HG03558 (cell line): Measurements from ENCODE around the gene KIAA1671.

ENCODE experiments used
- ATAC-seq: cut with Tn5 transposase; IDR thresholded peaks from one replicate; pipeline ENCODE4 v1.9.1; 2021; ENCODE audit warnings: moderate number of reproducible peaks; ENCODE audit not compliant: unreplicated experiment; ENCODE audit errors: extremely low read depth

Gene KIAA1671

GRCh38 chr22:24950272-24950902, 2.1 kb upstream of the KIAA1671 start:
- no peak for ATAC-seq

GRCh38 chr22:24952837-24953383, 394 bp downstream of the KIAA1671 start:
- ATAC-seq = no peak

- ATAC-seq = no peak
These were observed 1.0 kb downstream of the KIAA1671 start for GRCh38 chr22:24953384-24954113.

GRCh38 chr22:24954114-24954463, 1.6 kb downstream of the KIAA1671 start:
- no peak for ATAC-seq

GRCh38 chr22:24954856-24955255, 2.3 kb downstream of the KIAA1671 start:
- no peak for ATAC-seq

- no peak for ATAC-seq
These were observed 4.5 kb downstream of the KIAA1671 start for GRCh38 chr22:24957043-24957442.

- ATAC-seq = no peak
These were observed 8.8 kb downstream of the KIAA1671 start for GRCh38 chr22:24961217-24961844.

- ATAC-seq = no peak
These were observed 9.6 kb downstream of the KIAA1671 start for GRCh38 chr22:24962094-24962493.

- ATAC-seq = no peak
These were observed 10.3 kb downstream of the KIAA1671 start for GRCh38 chr22:24962835-24963234.

GRCh38 chr22:24964441-24964840, 11.9 kb downstream of the KIAA1671 start:
- ATAC-seq = no peak

- no peak for ATAC-seq
These were observed 13.5 kb downstream of the KIAA1671 start for GRCh38 chr22:24965822-24966626.

GRCh38 chr22:24968066-24968561, 15.6 kb downstream of the KIAA1671 start:
- ATAC-seq = no peak

- no peak for ATAC-seq
These were observed 17.2 kb downstream of the KIAA1671 start for GRCh38 chr22:24969560-24970301.

- ATAC-seq = no peak
These were observed 19.9 kb downstream of the KIAA1671 start for GRCh38 chr22:24972369-24972768.

- ATAC-seq = no peak
These were observed 21.4 kb downstream of the KIAA1671 start for GRCh38 chr22:24973872-24974271.

- ATAC-seq = no peak
These were observed 22.7 kb downstream of the KIAA1671 start for GRCh38 chr22:24975125-24975640.

- no peak for ATAC-seq
These were observed 23.4 kb downstream of the KIAA1671 start for GRCh38 chr22:24975813-24976341.

GRCh38 chr22:24976442-24977218, 24.1 kb downstream of the KIAA1671 start:
- no peak for ATAC-seq
